Epithelial cell of proximal tubule (primary cell): ENCODE measurements around the gene SULT1A2. TPM values are rescaled to one million over a fixed set of nuclear protein-coding genes. Genes with fewer than 3 reads are reported as not detected.
"Not testable (repeated sequence)": the region's sequence is repeated elsewhere in the genome, so short reads cannot be mapped to it uniquely, and the experiment has no call there.

Experiments
- DNase-seq: peaks from one replicate; pipeline ENCODE4 v3.0.0-alpha.2; 2011; ENCODE audit warnings: low read depth
- H3K4me3 ChIP-seq: 2 replicates; pipeline ENCODE4 v1.5.1; 2011; ENCODE audit warnings: low read depth, mild to moderate bottlenecking, low read length
- total RNA-seq: library from RNA; depleted of rRNA; stranded (reverse); fragments of >200 nt; gene quantifications from 2 replicates; pipeline ENCODE4 v1.2.3, GENCODE V29; 2015
- TF ChIP-seq, protein P1 (sequence below): conservative IDR thresholded peaks from 2 replicates; pipeline ENCODE4 v1.5.1; 2012; ENCODE audit warnings: low read depth, mild to moderate bottlenecking, low read length

Gene SULT1A2
- total RNA-seq, 1 donor from 2014 or later: 0.17 TPM

DNA sequence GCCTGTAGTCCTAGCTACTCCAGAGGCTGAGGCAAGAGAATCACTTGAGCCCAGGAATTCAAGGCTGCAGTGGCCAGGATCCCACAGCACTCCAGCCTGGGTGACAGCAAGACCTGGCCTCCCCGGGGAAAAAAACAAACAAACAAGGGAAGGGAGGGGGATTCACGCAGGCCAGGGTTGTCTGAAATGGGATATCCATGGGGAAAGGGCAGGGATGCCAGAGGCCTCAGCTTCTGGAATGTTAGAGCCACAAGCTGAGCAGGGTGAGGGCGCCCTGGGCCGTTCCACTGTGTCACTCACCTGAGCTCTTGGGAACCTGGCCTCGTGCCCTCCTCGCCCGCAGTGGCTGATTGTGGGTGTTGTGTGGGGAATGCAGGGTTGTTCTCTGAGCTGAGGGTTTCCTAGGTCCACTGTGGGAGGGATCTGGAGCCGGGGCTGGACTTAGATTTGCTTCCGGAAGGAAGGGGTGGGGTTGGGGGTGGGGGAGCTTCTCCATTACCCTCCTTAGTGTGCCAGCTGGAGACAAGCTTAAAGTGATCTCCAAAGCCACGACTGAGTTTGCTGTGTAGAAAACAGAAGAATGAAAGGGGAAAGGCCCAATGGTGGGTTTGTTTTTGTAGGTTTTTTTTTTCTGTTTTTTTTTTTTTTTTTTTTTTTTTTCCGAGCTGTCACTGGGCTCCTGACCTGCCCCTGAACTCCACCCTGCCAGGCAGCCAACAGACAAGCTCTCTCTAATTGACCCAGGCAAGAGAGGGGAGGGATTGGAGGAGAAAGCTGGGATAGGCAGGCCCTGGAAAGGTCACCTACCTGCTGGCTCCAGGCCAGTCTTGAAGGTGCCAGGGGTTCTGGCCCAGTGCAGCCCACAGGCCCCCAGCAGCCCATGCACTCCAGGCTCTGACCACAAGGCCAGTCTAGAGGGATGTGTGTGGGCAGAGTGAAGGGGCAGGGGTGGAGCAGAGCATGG lies 13.1 kb upstream of the SULT1A2 start, which contains the start of gene SULT1A1:
Gene SULT1A1 (minus strand): TSS at position 414 of the 964 bp plus-strand sequence. CDS start 1,189 bp downstream, outside the sequence.
- peak within 1 kb of the TSS; percentile 27 for H3K4me3 ChIP-seq
- TF ChIP-seq, protein P1, sequence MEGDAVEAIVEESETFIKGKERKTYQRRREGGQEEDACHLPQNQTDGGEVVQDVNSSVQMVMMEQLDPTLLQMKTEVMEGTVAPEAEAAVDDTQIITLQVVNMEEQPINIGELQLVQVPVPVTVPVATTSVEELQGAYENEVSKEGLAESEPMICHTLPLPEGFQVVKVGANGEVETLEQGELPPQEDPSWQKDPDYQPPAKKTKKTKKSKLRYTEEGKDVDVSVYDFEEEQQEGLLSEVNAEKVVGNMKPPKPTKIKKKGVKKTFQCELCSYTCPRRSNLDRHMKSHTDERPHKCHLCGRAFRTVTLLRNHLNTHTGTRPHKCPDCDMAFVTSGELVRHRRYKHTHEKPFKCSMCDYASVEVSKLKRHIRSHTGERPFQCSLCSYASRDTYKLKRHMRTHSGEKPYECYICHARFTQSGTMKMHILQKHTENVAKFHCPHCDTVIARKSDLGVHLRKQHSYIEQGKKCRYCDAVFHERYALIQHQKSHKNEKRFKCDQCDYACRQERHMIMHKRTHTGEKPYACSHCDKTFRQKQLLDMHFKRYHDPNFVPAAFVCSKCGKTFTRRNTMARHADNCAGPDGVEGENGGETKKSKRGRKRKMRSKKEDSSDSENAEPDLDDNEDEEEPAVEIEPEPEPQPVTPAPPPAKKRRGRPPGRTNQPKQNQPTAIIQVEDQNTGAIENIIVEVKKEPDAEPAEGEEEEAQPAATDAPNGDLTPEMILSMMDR: no peak
- DNase-seq: no peak

DNA sequence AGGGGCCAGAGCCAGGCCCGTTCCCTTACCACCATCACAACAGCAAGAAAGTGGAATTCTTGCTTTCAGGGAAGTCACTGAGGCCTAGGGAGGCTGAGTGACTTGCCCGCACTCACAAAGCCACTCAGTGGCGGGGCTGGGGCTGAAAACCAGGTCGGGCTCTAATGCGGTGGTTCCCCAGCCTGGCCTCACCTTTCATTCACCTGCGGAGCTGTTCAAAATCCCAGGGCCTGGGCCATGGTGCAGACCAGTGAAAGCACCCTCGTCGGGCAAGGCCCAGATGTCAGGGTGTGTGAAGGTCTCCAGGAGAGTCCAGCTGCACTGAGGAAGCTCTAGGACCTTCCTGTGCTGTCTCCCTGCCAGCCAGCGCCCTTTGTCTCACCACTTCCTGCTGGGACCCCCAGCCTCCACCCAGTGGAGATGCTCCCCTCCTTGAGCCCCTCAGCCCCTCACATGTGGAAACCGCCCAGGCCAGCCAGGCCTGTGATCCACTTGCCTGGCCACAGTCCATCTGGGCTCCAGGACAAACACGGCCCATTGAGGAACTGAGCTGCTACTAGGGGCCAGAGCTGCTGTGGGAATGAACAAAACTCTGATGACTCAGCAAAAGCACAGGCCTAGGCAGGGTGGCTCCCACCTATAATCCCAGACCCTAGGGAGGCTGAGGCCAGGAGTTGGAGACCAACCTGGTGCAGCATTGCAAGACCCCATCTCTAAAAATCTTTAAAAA lies 12.2 kb upstream of the SULT1A2 start:
- peak overlapping the region; percentile 27 for H3K4me3 ChIP-seq
- not testable (repeated sequence) for DNase-seq

DNA sequence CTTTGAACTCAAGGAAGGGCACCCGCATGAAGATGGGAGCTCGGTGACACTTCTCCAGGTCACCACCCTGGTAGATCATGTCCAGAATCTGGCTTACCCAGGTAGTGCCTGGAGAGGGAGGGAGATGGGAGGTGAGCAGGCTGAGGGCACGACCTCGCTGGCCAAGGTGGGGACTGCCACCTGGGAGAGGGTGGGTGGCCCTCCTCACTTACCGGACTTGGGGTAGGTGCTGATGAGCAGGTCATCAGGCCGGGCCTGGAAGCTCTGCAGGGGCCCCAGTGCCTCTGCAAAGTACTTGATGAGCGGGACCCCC lies 11.6 kb upstream of the SULT1A2 start:
- not testable (repeated sequence) for DNase-seq, H3K4me3 ChIP-seq

DNA sequence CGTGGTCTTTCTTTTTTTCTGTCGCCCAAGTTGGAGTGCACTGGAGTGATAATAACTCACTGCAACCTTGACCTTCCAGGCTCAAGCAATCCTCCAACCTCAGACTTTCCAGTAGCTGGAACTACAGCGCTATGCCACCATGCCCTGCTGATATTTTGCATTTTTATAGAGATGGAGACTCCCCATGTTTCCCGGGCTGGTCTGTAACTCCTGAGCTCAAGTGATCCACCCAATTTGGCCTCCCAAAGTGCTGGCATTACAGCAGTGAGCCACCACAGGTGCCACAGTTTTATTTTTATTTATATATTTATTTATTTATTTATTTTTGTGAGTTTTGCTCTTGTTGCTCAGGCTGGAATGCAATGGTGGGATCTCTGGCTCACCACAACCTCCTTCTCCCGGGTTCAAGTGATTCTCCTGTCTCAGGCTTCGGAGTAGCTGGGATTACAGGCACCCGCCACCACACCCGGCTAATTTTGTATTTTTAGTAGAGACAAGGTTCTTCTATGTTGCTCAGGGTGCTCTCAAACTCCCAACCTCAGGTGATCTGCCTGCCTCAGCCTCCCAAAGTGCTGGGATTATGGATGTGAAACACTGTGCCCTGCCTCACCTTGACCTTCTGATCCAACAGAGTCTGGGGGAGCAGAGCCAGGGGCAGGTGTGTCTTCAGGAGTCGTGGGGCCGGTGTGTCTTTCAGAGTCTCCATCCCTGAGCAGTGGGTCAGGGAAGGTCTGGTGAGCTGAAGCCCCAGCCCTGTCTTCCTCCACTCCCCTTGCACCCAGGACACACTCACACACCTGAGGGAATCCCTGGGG lies 11.0 kb upstream of the SULT1A2 start:
- not testable (repeated sequence) for DNase-seq, H3K4me3 ChIP-seq

DNA sequence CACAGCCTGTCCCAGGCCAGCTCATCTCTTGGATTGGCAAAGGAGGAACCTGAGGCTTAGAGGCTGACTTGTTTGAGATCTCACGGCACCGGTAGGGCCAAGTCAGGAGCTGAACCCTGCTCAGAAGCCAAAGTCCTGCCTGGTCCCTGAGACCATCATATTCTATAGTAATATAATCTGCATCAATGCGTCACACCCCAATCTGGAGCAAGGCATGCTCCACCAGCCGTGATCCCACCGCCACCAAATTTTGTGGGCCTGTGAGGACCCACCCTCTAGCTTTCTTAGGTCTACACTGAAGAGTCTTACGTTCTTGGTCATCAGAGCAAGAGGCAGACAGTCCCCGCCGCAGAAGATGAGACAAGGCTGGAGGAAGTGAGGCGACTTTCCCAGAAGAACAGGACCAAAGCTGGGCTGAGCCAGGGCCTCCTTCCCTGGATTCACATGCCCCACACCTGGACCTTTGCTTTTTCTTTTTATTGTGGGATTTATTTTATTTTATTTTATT lies 10.3 kb upstream of the SULT1A2 start:
- DNase-seq: no peak
- no peak overlapping the region for H3K4me3 ChIP-seq
- TF ChIP-seq, protein P1: no peak

DNA sequence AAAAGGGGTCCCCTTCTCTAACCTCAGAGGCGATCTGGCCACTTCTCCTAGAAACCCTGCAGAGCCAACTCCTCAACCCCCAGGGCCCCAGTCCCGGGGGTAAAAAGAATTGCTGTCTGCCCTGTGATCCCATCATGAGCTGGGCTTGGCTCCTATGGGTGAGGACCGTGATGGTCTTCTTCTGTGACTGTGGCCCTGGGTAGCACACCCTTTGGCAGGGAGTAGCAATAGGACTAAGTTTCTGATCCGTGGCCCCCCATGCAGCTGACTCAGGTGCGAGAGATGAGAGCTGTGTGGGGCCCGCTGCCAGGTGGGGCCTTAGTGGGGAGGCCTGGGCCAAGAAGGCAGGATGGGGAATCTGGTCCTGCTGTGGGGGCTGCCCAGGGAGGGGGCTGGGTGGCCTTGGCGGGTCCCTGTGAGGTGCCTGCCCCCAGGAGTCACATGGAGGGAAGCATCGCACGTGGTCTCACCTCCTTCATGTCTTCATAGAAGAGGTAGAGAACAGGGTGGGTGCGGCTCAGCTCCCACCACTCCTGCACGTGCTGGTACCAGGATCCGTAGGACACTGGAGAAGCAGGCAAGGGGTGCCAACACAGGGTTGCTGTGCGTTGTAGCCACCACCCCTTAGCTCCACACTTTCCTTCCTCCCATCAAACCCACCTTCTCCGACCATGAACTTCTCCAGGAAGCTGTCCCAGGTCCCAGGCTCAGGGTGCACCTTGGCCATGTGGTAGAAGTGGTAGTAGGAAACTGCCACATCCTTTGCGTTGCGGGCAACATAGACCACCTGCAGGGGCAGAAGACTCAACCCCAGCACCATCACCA lies 9.7 kb upstream of the SULT1A2 start:
- no peak overlapping the region for H3K4me3 ChIP-seq
- TF ChIP-seq, protein P1: no peak
- no peak for DNase-seq

DNA sequence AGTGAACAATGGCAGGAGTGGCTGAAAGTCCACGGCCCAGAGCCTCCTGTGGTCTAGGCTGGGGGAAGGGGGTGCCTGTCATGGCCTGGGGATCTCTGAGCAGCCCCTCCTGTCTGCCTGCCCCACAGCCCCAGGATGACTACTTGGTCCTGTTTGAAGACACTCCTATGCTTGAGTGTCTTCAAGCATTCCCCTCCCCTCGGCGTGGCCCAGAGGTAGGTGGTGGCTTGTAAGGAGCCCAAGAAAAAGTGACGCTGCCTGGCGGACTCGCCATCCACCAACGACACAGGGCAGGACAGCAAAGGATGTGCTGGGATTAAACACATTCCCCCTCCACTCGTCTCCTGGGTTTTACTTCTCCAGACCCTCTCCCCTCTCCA lies 7.3 kb upstream of the SULT1A2 start:
- DNase-seq: no peak
- no peak overlapping the region for H3K4me3 ChIP-seq
- TF ChIP-seq, protein P1: no peak
